Pancreas (tissue), 10 donors: ENCODE measurements around the gene GORAB. TPM values are rescaled to one million over a fixed set of nuclear protein-coding genes. Genes with fewer than 3 reads are reported as not detected.

Experiments
- ATAC-seq, 4 donors: fragments of 200-7000 bp; cut with Tn5 transposase; one replicate each; pipeline versions ENCODE4 v1.8.0 to v1.9.1; 2020; ENCODE audit warnings: mild to moderate bottlenecking in 4 of 4, moderate library complexity in 4 of 4
- DNase-seq, 6 donors: peaks; one replicate each; pipeline ENCODE4 v3.0.0-alpha.2; 2020
- FAIRE-seq: peaks from 2 replicates; lab custom pipeline; 2012; peaks lifted over from hg19 to GRCh38; lab: Jason Lieb, UNC
- H3K27ac ChIP-seq, 4 donors: fragments of 200-600 bp; sonication (generic); 1 replicate in 3 of 4; 2 replicates in 1 of 4; pipeline versions ENCODE4 v1.5.0 to v1.8.0; 2020
- H3K27me3 ChIP-seq, 4 donors: fragments of 200-600 bp; one replicate each; pipeline ENCODE4 v1.8.0; 2021
- H3K36me3 ChIP-seq, 3 donors: fragments of 200-600 bp; sonication (generic) in 1 of 3; one replicate each; pipeline versions ENCODE4 v1.5.0 to v1.8.0; 2020 to 2021
- H3K4me1 ChIP-seq, 3 donors: fragments of 200-600 bp; one replicate each; pipeline ENCODE4 v1.8.0; 2021
- H3K4me3 ChIP-seq, 4 donors: fragments of 200-600 bp; sonication (generic) in 2 of 4; one replicate each; pipeline versions ENCODE4 v1.5.0 to v1.8.0; 2020 to 2021
- H3K9me3 ChIP-seq, 4 donors: fragments of 200-600 bp; one replicate each; pipeline ENCODE4 v1.8.0; 2021
- WGBS, 2 donors: extraction: QIAGEN DNeasy Blood & Tissue Kit; methylation state at CpG; one replicate each; pipeline ENCODE4 v1.1.7; 2013; 5-methylcytosine and 5-hydroxymethylcytosine counted together
- intact Hi-C, 3 donors: fragments of 100-400 bp; cut with DNase I; formaldehyde crosslinking; loops; one replicate each; pipeline versions ENCODE4 v1.11.1 to v1.14.2; 2022
- polyA plus RNA-seq, 2 donors: library from polyadenylated mRNA; stranded (reverse); fragments of 200-250 nt; gene quantifications; one replicate each; pipeline ENCODE4 v1.2.3, GENCODE V29; 2013
- total RNA-seq, 6 donors: library from RNA; stranded (reverse); fragmentation: NEBNext Ultra II Directional in 4 of 6; extraction: Animal tissue kit (Norgen Biotek cat#: 25700) in 4 of 6; gene quantifications; one replicate each; pipeline versions ENCODE4 v1.2.1 to v1.2.4, GENCODE V29; 2021 to 2023
- TF ChIP-seq, protein P1 (sequence below), 4 donors: fragments of 200-600 bp; sonication (generic) in 3 of 4; IDR thresholded peaks; one replicate each; pipeline versions ENCODE4 v1.5.0 to v1.8.0; 2021; ENCODE audit warnings: antibody characterized with exemption in 4 of 4
- donor health status: healthy with polysubstance abuse.
- donor health status: DM: no; HTN: no; CAD: no; lungs with moderate emphysema.
- donor health status: DM: no; HTN: no; CAD: no.
- donor health status: control.
- donor health status: control.
- donor health status: Bipolar disorder and iron deficiency.
- donor health status: DM: yes; HTN: yes; CAD: no.
- donor health status: DM: no; HTN: no; CAD: no.
- donor health status: DM: no; HTN: no; CAD: no.
- donor health status: DM: yes; HTN: yes; CAD: no.

The GORAB gene
- total and polyA plus RNA-seq, 8 donors = 4.5 to 17.3 (median 6.9) TPM

DNA sequence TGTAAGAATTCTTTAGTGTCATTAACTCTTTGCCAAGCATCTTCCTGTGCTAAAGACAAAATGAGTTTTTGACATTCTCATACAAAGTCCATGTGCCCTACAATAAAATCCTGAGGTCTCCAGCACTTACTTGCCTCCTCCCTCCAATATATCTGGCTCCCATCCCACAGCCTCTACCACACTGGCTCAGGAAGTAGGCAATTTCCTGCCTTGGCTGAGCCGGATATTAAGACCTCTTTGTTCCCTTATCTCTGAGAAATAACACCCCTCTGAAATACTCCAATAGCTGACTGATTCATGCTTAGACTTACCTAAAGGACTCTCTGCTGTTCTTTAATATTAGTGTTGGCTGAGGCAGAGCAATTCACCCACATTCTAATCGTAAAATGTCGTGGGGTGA, 37.6 kb upstream of the GORAB start:
- 10 to 13% methylated on average over 3 of the region's 3 CpGs for WGBS, 2 donors
- intact Hi-C loops = no loop called here
- ATAC-seq (peak; percentile 24 to 82 (median 61)), FAIRE-seq (no peak), DNase-seq (peak in 2 of 6 donors; percentile 5 to 18)
- H3K27me3 ChIP-seq = no peaks in the 10 kb centered on the region
- H3K4me3 ChIP-seq = no peak overlapping the region
- peaks cover 0 to 5% (median 0%) of the 10 kb centered on the region in 3 donors for H3K4me1 ChIP-seq
- H3K27ac ChIP-seq = peak overlapping the region in 2 of 4 donors; percentile 17 to 25
- TF ChIP-seq, protein P1, sequence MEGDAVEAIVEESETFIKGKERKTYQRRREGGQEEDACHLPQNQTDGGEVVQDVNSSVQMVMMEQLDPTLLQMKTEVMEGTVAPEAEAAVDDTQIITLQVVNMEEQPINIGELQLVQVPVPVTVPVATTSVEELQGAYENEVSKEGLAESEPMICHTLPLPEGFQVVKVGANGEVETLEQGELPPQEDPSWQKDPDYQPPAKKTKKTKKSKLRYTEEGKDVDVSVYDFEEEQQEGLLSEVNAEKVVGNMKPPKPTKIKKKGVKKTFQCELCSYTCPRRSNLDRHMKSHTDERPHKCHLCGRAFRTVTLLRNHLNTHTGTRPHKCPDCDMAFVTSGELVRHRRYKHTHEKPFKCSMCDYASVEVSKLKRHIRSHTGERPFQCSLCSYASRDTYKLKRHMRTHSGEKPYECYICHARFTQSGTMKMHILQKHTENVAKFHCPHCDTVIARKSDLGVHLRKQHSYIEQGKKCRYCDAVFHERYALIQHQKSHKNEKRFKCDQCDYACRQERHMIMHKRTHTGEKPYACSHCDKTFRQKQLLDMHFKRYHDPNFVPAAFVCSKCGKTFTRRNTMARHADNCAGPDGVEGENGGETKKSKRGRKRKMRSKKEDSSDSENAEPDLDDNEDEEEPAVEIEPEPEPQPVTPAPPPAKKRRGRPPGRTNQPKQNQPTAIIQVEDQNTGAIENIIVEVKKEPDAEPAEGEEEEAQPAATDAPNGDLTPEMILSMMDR (IDR thresholded peaks at IDR 0.05) = no peak
- no peaks in the 10 kb centered on the region for H3K36me3 ChIP-seq
- H3K9me3 ChIP-seq = no peaks in the 10 kb centered on the region

DNA sequence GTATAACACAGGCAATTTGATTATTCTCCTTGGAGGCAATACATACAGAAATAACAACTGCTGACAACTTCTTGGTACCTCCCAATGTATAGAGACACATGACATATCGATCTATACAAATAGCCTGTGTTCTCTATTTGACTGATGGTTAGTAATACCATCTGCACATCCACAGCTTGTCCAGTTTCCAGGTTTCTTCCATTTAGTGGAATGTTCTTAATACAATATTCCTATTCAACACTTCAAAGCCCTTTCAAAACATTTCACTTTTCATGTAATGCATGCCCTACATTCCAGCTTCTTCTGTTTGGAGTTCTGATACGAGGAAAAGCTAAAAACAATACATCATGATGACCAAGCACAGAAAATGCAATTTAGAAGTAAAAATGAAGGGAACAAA, 37.0 kb upstream of the GORAB start:
- DNase-seq (no peak), FAIRE-seq (no peak), ATAC-seq (no peak)
- 17 to 38% methylated on average over 2 of the region's 2 CpGs for WGBS, 2 donors
- Histone ChIP-seq H3K36me3 (no peaks in the 10 kb centered on the region), H3K27me3 (no peaks in the 10 kb centered on the region), H3K4me1 (peaks cover 0 to 5% (median 0%) of the 10 kb centered on the region in 3 donors), H3K4me3 (no peak overlapping the region), H3K9me3 (no peaks in the 10 kb centered on the region), H3K27ac (no peak overlapping the region)
- TF ChIP-seq, protein P1 (IDR thresholded peaks at IDR 0.05) = no peak
- intact Hi-C loops = no loop called here

DNA sequence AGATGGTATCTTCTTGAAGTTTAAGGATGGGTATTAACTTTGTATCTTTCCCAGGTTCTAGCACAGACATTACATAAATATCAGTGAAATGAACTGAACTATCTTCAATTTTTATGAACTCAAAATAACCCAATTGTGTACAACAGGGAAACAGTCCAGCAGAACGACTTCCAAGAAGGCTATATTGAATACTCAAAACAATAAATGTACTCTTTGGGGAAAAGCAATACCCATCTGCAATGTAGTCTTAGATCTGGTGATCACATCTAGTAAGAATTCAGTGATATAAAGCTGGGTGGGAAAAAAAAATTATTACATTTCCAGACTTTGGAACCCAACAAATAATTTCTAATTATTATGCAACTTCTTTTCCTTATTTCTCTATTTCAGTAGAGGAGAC, 33.1 kb upstream of the GORAB start:
- intact Hi-C loops = no loop called here
- FAIRE-seq (no peak), ATAC-seq (no peak), DNase-seq (no peak)
- WGBS, 2 donors = 17 to 25% methylated on average over 1 of the region's 1 CpG
- Histone ChIP-seq H3K4me3 (no peak overlapping the region), H3K9me3 (no peaks in the 10 kb centered on the region), H3K27me3 (no peaks in the 10 kb centered on the region), H3K36me3 (no peaks in the 10 kb centered on the region), H3K4me1 (peaks cover 0 to 5% (median 0%) of the 10 kb centered on the region in 3 donors), H3K27ac (no peak overlapping the region)
- TF ChIP-seq, protein P1 (IDR thresholded peaks at IDR 0.05) = no peak

DNA sequence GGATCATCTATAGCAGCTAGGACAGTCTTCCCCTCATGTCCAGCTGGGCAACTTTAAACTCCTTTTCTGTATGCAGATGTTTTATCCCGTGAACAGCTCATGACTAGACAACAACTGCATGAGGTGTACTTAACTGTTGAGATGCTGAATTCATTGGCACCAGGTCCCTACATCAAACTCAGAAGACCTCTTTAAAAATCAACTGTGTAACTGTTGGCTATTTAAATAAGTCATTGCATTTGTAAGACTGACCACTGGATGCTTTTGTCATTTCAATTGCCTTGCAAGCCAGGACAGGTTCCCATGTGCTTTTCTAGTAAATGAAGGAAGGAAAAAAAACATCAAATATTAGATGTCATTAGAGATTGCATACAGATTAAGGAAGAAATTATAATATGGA, 28.3 kb upstream of the GORAB start:
- Histone ChIP-seq H3K4me3 (no peak overlapping the region), H3K27ac (no peak overlapping the region), H3K36me3 (no peaks in the 10 kb centered on the region), H3K27me3 (no peaks in the 10 kb centered on the region), H3K9me3 (no peaks in the 10 kb centered on the region), H3K4me1 (no peaks in the 10 kb centered on the region)
- TF ChIP-seq, protein P1 (IDR thresholded peaks at IDR 0.05) = no peak
- DNase-seq = no peak
- no peak for FAIRE-seq
- ATAC-seq = no peak
- intact Hi-C loops = no loop called here
- WGBS, 2 donors = 16 to 24% methylated on average over 1 of the region's 1 CpG

DNA sequence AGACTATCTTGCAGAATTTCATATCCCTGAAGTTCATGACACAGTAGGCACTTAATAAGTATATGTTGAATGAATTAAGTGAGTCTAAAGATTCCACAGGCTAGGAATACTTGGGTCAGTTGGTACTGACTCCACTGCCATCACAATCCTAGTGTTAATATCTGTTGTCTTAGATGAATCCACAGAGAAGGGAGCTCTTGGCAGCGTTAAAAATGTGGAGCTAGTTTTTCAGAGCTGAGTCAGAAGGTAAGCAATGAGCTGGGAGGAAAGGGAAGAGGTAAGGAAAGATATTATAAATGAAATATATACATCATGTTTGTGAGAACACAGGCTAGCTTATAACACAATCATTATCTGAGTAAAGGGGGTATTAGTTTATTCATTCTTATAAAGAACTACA, 21.8 kb upstream of the GORAB start:
- Histone ChIP-seq H3K36me3 (no peaks in the 10 kb centered on the region), H3K4me1 (no peaks in the 10 kb centered on the region), H3K27me3 (no peaks in the 10 kb centered on the region), H3K27ac (no peak overlapping the region), H3K4me3 (no peak overlapping the region), H3K9me3 (no peaks in the 10 kb centered on the region)
- FAIRE-seq (no peak), ATAC-seq (no peak), DNase-seq (no peak)
- TF ChIP-seq, protein P1 (IDR thresholded peaks at IDR 0.05) = no peak
- WGBS, 2 donors = 59 to 76% methylated on average over 1 of the region's 1 CpG
- intact Hi-C loops = no loop called here
